HuH-7 (cell line): Measurements from ENCODE around the gene OGDHL.
"Not testable (repeated sequence)": the region's sequence is repeated elsewhere in the genome, so short reads cannot be mapped to it uniquely, and the experiment has no call there.

Experiments used
- DNase-seq: peaks from one replicate; pipeline ENCODE4 v3.0.0; 2011; ENCODE audit warnings: low spot score

Gene OGDHL

GRCh38 chr10:49738616-49739360 is 23.3 kb downstream of the OGDHL start:
- DNase-seq, result no peak

GRCh38 chr10:49737474-49738201 is 24.5 kb downstream of the OGDHL start:
- no peak for DNase-seq

DNA sequence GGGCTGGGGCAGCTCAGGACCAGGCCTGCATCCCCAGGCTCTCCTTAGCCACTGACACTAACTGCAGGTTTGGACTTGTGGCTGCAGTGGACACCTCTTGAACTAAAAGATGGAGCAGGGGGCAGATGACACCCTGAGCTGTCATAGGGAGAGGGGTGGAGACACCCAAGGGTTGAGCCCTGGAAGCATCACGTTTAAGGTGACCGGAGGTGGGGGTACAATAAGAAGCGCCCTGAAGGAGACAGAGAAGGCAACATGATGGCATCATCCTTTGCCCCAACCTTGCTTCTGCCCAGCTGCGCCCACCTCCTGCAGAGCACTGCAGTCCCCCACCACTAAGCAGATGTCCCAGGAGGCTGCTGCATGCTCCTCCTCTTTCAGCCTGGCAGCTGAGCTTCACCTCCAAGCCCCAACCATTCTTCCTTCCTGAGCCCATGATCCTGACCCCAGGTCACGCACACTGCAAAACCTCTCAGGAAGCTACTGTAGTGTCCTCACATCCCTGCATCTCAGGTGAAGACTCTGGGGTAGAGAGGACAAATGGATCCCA is 25.5 kb downstream of the OGDHL start:
- DNase-seq, result no peak

DNA sequence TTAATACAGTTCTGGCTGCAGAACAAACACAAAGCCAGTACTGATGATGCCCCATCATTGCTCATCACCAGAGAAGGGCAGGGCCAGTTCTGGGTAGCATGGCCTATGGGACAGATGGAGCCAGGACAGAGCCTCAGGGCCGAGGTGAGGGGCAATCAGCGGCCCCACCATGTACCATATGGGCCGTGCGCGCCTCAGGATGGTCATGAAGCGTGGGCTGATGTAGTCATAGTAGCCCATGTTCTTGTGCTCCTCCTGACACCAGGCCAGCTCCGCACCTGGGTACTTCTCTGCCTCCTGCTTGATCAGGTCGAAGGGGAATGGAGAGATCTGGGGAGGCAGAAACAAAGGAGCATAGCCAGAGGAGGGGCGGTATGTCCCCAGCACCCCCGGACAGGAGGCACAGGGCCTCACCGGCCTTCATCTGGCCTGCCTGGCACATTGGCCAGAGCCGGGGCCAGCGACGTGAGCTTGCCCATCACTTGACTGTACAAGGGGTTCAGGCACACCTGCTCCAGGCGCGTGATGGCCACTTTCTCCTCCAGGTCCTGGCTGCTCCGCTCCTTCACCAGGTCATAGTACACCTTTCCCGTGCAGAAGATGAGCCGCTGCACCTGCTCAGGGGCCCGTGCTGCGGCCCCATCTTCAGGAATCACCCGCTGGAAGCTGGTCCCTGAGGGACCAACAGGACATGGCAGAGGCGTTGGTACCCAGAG is 26.1 kb downstream of the OGDHL start:
- DNase-seq, result no peak

GRCh38 chr10:49735161-49735560 is 27.0 kb downstream of the OGDHL start:
- no peak for DNase-seq

- DNase-seq, result no peak
Observed at GRCh38 chr10:49734676-49735075, 27.4 kb downstream of the OGDHL start.

- DNase-seq, result no peak
Observed at GRCh38 chr10:49733866-49734265, 28.3 kb downstream of the OGDHL start.

DNA sequence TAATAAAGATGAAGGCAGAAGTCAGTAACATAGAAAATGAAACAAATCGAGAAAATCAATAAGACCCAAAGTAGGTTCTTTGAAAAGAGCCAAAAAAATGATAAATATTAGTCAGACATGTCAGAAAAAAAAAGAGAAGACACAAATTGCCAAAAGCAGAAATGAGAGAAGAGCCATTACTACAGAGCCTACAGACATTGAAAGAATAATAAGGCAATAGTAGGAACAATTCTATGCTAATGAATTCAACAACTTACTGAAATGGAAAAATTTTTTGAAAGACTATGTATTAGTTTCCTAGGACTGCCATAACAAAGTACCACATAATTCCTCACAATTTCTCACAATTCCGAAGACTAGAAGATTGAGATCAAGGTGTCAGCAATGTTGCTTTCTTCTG is 35.5 kb downstream of the OGDHL start:
- DNase-seq, result no peak

- not testable (repeated sequence) for DNase-seq
Observed at GRCh38 chr10:49715157-49715556, 47.0 kb downstream of the OGDHL start.

GRCh38 chr10:49713266-49713665 is 48.9 kb downstream of the OGDHL start:
- no peak for DNase-seq

GRCh38 chr10:49711481-49711880 is 50.6 kb downstream of the OGDHL start:
- DNase-seq, result no peak

DNA sequence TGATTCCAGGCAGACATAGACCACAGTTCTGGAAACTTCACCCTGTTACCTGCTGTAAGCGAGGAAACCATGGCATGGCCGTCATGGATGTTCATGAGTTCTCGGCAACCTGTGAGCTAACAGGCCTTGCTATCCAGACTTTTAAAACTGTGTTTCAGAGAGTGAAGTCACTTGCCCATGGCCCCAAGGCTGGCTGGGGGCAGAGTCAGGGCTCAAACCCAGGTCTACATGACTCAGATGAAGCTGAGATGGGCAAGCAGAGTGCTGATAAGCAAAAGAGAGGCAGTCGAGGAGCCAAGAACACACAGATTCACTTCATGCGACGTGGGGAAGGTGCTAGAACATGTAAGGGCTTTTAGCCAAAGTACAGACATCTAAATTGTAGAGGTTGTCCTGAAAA is 51.2 kb downstream of the OGDHL start:
- DNase-seq, result no peak

DNA sequence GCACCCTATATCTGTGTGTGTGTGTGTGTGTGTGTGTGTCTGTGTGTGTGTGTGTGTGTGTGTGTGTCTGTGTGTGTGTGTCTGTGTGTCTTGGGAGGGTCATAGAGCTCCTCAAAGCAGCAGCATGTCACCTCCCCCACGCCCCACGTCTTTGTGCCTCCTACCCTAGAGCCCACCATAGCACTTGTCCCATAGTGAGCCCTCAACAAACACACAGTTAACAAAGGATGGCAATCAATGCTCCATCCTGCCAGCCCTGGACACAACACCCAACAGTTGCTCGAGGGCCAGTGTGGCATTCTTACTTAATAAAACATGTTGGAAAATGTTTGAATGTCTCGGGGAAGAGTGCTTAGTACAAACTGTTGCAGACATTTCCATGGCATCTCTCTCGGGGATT is 52.2 kb downstream of the OGDHL start:
- no peak for DNase-seq

DNA sequence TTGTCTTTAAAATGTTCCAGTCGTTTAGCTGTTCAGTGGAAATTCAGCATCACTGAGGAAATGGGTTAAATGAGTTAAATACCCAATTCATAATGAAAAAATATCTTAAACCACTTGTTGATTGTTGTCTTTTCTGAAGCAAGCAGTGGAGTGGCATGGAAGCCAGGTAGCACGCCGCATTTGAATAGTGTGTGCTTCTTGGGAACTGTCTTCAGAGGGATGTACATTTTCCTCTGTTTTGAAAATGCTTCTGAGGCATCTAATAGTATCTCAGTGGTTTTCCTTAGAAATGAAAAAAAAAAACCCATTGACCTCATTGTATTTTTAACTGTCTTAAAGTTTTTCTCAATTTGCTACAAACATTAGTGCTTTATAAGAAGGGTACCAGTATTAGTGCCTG is 54.5 kb downstream of the OGDHL start:
- DNase-seq, result no peak

- DNase-seq, result no peak
Observed at GRCh38 chr10:49700997-49701396, 61.1 kb downstream of the OGDHL start.

- DNase-seq, result no peak
Observed at GRCh38 chr10:49700211-49700610, 61.9 kb downstream of the OGDHL start.

- no peak for DNase-seq
Observed at GRCh38 chr10:49698679-49699078, 63.4 kb downstream of the OGDHL start.

GRCh38 chr10:49696311-49696710 is 65.8 kb downstream of the OGDHL start:
- DNase-seq, result no peak

GRCh38 chr10:49694466-49694865 is 67.7 kb downstream of the OGDHL start:
- no peak for DNase-seq

DNA sequence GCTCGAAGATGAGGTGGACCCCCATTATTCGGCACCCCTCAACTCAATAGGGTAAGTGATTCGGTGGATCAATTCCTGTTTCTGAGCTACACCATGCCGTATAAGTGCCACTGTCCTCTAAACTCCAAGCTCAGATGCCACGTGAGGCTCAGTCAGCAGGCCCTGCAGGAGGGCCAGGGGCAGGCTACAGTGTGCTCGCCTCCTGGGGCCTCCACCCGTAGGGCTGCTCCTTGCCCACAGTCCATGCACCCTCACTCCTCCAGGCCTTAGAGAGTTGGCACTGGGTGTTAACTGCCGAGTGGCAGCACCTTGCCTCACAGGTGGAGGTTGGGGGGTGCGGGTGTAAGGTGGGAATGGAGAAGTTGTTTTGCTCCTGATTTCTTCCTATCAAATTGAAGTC is 70.5 kb downstream of the OGDHL start:
- DNase-seq, result no peak

- DNase-seq, result no peak
Observed at GRCh38 chr10:49690698-49691356, 71.3 kb downstream of the OGDHL start.

GRCh38 chr10:49689882-49690510 is 72.1 kb downstream of the OGDHL start:
- DNase-seq, result no peak
